Tibial nerve (tissue), 4 donors: ENCODE measurements around the gene PRRG1.

Source experiments
- CTCF ChIP-seq, 5 experiments: fragments of 200-600 bp in 3 of 5; fragments of 450-650 bp in 2 of 5; sonication (generic) in 3 of 5; IDR thresholded peaks; one replicate each; pipeline ENCODE4 v1.5.1; 2016 to 2019; ENCODE audit warnings: antibody characterized with exemption in 5 of 5, mild to moderate bottlenecking in 3 of 5, moderate library complexity in 2 of 5
- EP300 ChIP-seq, 2 donors: sonication (generic); formaldehyde crosslinking; IDR thresholded peaks; one replicate each; pipeline ENCODE4 v1.6.1; 2017; ENCODE audit warnings: antibody characterized with exemption in 2 of 2, mild to moderate bottlenecking in 1 of 2
- POLR2A ChIP-seq, 2 donors: fragments of 450-650 bp; IDR thresholded peaks; one replicate each; pipeline ENCODE4 v1.6.1; 2017; ENCODE audit warnings: antibody characterized with exemption in 2 of 2, mild to moderate bottlenecking in 2 of 2, moderate library complexity in 2 of 2

GRCh38 chrX:37407736-37408135 is 58.6 kb downstream of the PRRG1 start:
- TF ChIP-seq POLR2A (IDR thresholded peaks at IDR 0.05) = no peak
- no peak for TF ChIP-seq CTCF (IDR thresholded peaks at IDR 0.05)
- TF ChIP-seq EP300 (IDR thresholded peaks at IDR 0.05) = no peak
